ENCODE measurements around the gene GLT1D1.

GLT1D1 gene

DNA sequence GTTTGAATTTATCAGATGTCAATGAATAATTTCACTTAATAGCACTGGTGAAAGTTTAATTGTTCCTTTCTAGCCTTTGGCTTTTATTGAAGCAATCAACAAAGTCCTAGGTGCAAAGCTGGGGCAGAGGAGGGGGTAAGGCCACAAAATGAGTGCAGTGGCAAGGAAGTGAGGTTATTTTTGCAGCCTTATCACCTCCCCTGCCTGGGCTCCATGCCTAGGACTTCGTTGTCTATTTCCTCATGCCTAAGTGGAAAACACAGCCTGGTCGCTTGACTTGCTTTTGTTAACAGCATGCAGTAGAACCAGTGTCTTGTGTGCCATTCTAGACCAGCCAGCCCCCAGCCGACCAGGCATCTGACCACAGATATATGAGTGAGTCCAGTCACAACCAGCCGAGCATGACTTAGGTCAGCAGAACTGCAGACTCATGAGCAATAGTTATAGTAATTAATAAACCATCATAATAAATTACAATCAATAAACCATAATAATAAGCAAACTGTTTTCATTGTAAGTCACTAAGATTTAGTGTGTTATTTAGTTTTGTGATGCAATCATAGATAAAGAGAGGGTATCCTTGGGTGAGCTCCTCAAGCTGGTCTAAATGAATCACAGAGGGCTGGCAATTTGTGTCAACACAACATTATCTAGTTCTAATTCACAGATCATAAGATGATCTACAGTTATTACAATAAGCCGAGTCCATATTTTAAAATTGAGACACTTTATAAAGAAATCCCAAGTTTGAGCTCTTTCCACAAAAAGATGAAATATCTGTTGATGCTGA is 156.8 kb downstream of the GLT1D1 start:
- DNase-seq = no peak

DNA sequence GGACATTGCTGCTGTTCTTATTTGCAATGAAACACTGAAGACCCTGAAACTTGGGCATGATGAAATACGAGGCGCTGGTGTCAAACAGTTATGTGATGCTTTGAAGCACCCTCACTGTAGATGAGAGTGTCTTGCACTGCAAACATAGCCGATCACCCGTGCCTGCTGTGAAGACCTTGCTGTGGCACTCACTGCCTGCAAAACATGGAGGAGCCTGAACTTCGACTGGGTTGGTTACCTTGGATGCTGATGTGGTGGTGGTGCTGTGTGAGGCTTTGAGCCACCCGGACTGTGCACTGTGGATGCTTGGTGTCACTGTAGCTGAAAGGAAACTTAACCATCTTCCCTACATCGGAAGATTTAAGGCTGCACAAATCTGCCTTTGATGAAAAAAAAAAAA is 162.9 kb downstream of the GLT1D1 start:
- DNase-seq = no peak

DNA sequence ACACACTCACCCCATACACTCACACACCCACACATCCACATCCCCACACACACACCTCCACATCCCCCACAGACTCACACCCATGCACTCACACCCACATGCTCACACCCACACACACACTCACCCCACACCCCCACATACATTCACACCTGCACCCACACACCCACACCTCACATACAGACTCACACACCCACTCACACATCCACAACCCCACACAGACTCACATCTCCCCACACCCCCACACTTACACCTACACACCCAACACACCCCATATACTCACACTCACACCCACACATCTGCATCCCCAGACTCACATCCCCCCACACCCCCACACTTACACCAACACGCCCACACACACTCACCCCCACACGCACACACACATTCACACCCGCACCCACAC is 171.8 kb downstream of the GLT1D1 start:
- DNase-seq = no peak

DNA sequence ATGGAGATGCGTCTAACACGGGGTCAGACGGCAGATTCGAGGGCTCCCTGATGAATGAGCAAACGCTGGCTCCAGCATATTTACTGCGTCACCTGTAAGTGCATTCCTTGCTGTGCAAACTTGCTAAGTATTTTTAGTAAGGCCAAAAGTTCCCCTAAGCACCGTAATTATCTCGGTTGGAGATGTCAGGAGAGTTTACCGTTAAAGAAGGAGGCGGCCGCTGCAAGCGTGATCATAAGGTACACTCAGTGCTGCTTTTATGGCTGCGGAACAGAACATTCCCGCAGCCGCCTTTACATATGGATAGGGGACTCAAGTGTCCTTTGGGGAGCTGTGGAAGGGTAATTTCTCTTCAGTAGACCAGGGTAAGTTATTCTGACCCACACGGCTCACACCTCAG is 175.6 kb downstream of the GLT1D1 start:
- no peak for DNase-seq
